IPS DF 4.7 (cell line): Measurements from ENCODE around the gene GFPT1.

ENCODE experiments used
- DNase-seq: peaks from one replicate; pipeline ENCODE4 v3.0.0-alpha.2; 2013; ENCODE audit warnings: low spot score; ENCODE audit errors: extremely low read depth

GFPT1 gene

GRCh38 chr2:69292256-69292655 is 94.8 kb downstream of the GFPT1 start:
- DNase-seq, result no peak

- no peak for DNase-seq
These were observed 95.3 kb downstream of the GFPT1 start for GRCh38 chr2:69291721-69292120.

GRCh38 chr2:69291004-69291650 is 95.9 kb downstream of the GFPT1 start:
- DNase-seq, result no peak

GRCh38 chr2:69288429-69288828 is 98.6 kb downstream of the GFPT1 start:
- no peak for DNase-seq

- DNase-seq, result no peak
These were observed 99.5 kb downstream of the GFPT1 start for GRCh38 chr2:69287544-69287943.

- no peak for DNase-seq
These were observed 101.6 kb downstream of the GFPT1 start for GRCh38 chr2:69285379-69285894.

- DNase-seq, result no peak
These were observed 106.1 kb downstream of the GFPT1 start for GRCh38 chr2:69280796-69281412.

- no peak for DNase-seq
These were observed 106.9 kb downstream of the GFPT1 start for GRCh38 chr2:69279931-69280681.

- no peak for DNase-seq
These were observed 107.8 kb downstream of the GFPT1 start for GRCh38 chr2:69279211-69279610.

- DNase-seq, result no peak
These were observed 108.7 kb downstream of the GFPT1 start for GRCh38 chr2:69278366-69278765.

- no peak for DNase-seq
These were observed 111.5 kb downstream of the GFPT1 start for GRCh38 chr2:69275490-69275889.

GRCh38 chr2:69272803-69273471 is 114.1 kb downstream of the GFPT1 start:
- no peak for DNase-seq

- DNase-seq, result no peak
These were observed 115.2 kb downstream of the GFPT1 start for GRCh38 chr2:69271831-69272257.
